Stimulated activated naive CD8-positive, alpha-beta T cell treated with anti-CD3 and anti-CD28 coated beads, Interleukin-15, Interleukin-2, amounts not matched to agents 100 ng/mL and 50 ng/mL, for 24 hours (primary cell): Measurements from ENCODE around the gene NBAS.
"Not testable (repeated sequence)": the region's sequence is repeated elsewhere in the genome, so short reads cannot be mapped to it uniquely, and the experiment has no call there.

Experiments
- H3K27ac Mint-ChIP-seq: one replicate; pipeline ENCODE4 v1.8.0; 2021; ENCODE audit warnings: mild to moderate bottlenecking, mixed read lengths
- H3K27me3 Mint-ChIP-seq: one replicate; pipeline ENCODE4 v1.8.0; 2021; ENCODE audit warnings: mixed read lengths
- H3K36me3 Mint-ChIP-seq: one replicate; pipeline ENCODE4 v1.8.0; 2021; ENCODE audit warnings: low read depth, mixed read lengths
- H3K4me1 Mint-ChIP-seq: one replicate; pipeline ENCODE4 v1.8.0; 2021; ENCODE audit warnings: low read depth, mixed read lengths
- H3K4me3 Mint-ChIP-seq: one replicate; pipeline ENCODE4 v1.8.0; 2021; ENCODE audit warnings: mild to moderate bottlenecking, mixed read lengths
- H3K9me3 Mint-ChIP-seq: one replicate; pipeline ENCODE4 v1.8.0; 2021; ENCODE audit warnings: mixed read lengths

Gene NBAS

DNA sequence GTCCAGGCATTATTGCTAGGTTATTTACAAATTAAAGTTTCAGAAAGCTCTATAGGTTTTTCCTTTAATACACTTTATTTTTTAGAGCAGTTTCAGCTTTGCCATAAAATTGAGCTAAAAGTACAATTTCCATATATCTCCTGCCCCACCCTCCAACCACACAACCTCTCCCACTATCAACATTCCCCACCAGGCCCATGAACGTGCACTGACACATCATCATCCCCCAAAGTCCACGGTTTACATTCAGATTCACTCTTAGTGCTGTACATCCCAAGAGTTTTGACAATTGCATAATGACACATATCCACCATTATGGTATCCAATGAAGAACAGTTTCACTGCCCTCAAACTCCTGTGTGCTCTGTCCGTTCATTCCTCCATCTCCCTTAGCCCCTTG lies 139.4 kb downstream of the NBAS start:
- H3K36me3 Mint-ChIP-seq, result peaks cover 42% of the 10 kb centered on the region

DNA sequence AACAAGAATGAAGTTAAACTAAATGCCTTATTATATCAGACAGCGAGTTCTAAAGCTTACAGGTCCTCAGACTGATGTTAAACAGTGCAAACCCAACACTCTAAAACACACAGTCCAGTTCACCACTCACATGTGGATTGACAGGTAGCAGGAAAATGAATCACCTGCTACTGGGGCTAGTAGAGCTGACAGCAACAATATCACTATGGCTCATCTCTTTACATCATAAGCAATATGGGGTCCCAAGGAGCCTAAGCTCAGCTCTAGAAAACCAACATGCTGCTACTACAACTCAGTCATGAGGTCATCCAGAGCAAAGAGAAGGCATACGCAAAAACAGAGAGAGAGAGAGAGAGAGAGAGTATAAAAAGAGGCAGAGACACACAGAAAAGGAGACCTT lies 145.4 kb downstream of the NBAS start:
- peaks cover 49% of the 10 kb centered on the region for H3K36me3 Mint-ChIP-seq

More for the DNA sequence above, 139.4 kb downstream of the NBAS start:
- Mint-ChIP-seq H3K27me3 (no peaks in the 10 kb centered on the region), H3K4me3 (no peak overlapping the region), H3K4me1 (no peaks in the 10 kb centered on the region), H3K27ac (no peak overlapping the region), H3K9me3 (no peaks in the 10 kb centered on the region)

GRCh38 chr2:15412779-15413178 lies 148.4 kb downstream of the NBAS start:
- Mint-ChIP-seq H3K36me3 (peaks cover 43% of the 10 kb centered on the region), H3K27ac (no peak overlapping the region), H3K9me3 (no peaks in the 10 kb centered on the region), H3K4me1 (no peaks in the 10 kb centered on the region), H3K4me3 (no peak overlapping the region), H3K27me3 (no peaks in the 10 kb centered on the region)

More for the DNA sequence above, 145.4 kb downstream of the NBAS start:
- H3K27me3 Mint-ChIP-seq, result no peaks in the 10 kb centered on the region
- no peak overlapping the region for H3K27ac Mint-ChIP-seq
- H3K9me3 Mint-ChIP-seq, result no peaks in the 10 kb centered on the region
- H3K4me1 Mint-ChIP-seq, result no peaks in the 10 kb centered on the region
- H3K4me3 Mint-ChIP-seq, result no peak overlapping the region

DNA sequence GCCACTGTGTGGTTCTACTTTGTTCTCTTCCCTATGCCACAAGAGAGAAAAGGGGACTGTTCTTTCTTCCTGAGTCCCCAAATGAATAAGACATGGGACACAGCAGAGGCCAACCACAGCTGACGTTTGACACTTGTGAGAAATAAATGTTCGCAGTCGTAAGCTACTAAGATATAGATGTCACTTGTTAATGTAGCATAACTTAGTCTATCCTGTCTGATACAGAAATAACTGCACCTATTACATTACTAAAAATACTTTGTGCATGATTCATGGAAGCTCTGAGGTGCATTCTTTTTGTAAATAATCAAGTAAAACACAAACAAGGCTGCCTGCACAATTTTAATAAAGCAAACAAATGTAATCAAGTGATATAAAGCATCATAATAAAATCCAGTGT lies 148.8 kb downstream of the NBAS start:
- Mint-ChIP-seq H3K4me1 (no peaks in the 10 kb centered on the region), H3K4me3 (no peak overlapping the region), H3K27me3 (no peaks in the 10 kb centered on the region), H3K36me3 (peaks cover 43% of the 10 kb centered on the region), H3K9me3 (no peaks in the 10 kb centered on the region), H3K27ac (no peak overlapping the region)

DNA sequence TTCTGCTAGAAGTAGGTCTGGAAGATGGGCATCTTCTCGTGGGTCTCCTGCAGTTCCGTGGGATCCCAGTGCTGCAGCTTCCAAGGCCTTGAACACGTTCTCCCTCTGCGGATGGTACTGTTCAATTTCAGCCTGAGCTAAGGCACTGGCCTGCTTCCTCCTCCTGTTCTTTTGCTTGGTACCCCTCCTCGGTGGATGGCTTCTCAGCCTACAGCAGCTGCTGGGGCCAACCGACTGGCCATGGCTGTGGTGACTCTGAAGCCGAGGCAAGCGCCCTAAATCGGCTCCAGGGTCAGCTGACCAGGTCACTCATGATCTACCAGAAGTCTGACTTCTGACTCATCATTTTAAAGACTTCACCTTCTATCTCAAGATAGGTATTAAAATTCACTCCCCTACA lies 150.2 kb downstream of the NBAS start:
- Mint-ChIP-seq H3K36me3 (peaks cover 45% of the 10 kb centered on the region), H3K4me3 (no peak overlapping the region), H3K27ac (no peak overlapping the region), H3K4me1 (no peaks in the 10 kb centered on the region), H3K9me3 (no peaks in the 10 kb centered on the region), H3K27me3 (no peaks in the 10 kb centered on the region)

DNA sequence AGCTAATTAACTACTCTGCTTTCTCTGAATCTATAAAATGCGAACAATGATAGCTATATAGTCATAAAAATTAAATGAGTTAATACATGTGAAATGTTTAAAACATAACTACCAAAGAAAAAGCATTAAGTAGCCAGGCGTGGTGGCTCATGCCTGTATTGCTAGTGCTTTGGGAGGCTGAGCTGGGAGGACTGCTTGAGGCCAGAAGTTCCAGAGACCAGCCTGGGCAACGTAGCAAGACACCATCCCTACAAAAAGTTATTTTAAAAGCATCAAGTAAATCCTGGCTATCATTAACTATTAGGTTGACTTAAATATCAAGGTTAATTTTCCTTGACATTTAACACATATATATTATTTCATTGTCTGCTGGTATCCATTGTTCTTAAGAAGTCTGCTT lies 152.4 kb downstream of the NBAS start:
- no peaks in the 10 kb centered on the region for H3K27me3 Mint-ChIP-seq

DNA sequence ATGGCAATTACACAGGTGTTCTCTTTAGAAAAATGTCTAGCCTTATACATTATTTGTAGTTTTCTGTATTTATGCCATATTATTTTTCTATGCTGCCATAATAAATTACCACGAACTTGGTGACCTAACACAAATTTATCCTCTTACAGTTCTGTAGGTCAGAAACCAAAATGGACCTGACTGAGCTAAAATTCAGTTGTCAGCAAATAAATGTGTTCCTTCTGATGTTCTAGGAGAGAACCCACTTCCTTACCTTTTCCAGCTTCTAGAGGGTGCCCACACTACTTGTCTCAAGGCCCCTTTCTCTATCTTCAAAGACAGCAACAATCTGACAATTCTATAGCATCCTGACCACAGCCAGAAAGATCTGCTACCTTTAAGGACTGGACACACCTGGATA lies 153.5 kb downstream of the NBAS start:
- H3K27ac Mint-ChIP-seq, result no peak overlapping the region
- H3K36me3 Mint-ChIP-seq, result peaks cover 39% of the 10 kb centered on the region
- no peak overlapping the region for H3K4me3 Mint-ChIP-seq
- H3K4me1 Mint-ChIP-seq, result no peaks in the 10 kb centered on the region
- H3K27me3 Mint-ChIP-seq, result no peaks in the 10 kb centered on the region
- H3K9me3 Mint-ChIP-seq, result no peaks in the 10 kb centered on the region

More for the DNA sequence above, 152.4 kb downstream of the NBAS start:
- Mint-ChIP-seq H3K9me3 (no peaks in the 10 kb centered on the region), H3K4me3 (no peak overlapping the region), H3K36me3 (peaks cover 50% of the 10 kb centered on the region), H3K27ac (no peak overlapping the region), H3K4me1 (no peaks in the 10 kb centered on the region)

- H3K4me1 Mint-ChIP-seq, H3K9me3 Mint-ChIP-seq, H3K4me3 Mint-ChIP-seq, H3K27me3 Mint-ChIP-seq, H3K27ac Mint-ChIP-seq: not testable (repeated sequence)
- H3K36me3 Mint-ChIP-seq, result peaks cover 37% of the 10 kb centered on the region
Measured at GRCh38 chr2:15404511-15404910, 156.6 kb downstream of the NBAS start.

DNA sequence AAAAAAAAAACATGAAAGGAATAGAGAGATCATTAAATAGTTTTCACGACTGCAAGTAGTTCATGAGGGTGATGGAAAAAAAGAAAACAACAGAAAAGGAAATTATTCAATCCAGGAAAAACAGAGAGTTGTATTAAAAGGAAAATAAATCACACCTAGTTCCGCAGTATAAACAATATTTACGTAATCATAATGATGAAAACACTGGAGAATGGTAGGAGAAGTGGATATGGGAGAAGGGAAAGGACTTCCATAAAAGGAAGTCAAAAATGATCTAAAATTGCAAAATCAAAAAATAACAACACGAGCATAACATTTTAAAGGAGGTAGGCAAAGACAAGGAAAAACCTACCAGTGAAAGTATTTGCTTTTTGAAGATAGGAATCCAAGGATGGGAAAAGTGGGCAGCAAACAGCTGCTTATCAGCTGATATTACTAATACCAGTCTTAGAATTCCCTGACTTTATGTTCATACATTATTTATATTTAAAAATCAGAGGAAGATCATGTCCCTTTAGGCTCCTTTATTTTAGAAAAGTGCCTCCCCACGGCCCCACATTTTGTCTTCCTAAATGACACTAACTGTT lies 160.8 kb downstream of the NBAS start:
- peaks cover 35% of the 10 kb centered on the region for H3K36me3 Mint-ChIP-seq
- H3K27ac Mint-ChIP-seq, result no peak overlapping the region
- no peak overlapping the region for H3K4me3 Mint-ChIP-seq
- H3K27me3 Mint-ChIP-seq, result no peaks in the 10 kb centered on the region
- H3K4me1 Mint-ChIP-seq, result no peaks in the 10 kb centered on the region
- no peaks in the 10 kb centered on the region for H3K9me3 Mint-ChIP-seq

GRCh38 chr2:15399241-15399640 lies 161.9 kb downstream of the NBAS start:
- Mint-ChIP-seq H3K9me3 (no peaks in the 10 kb centered on the region), H3K4me3 (no peak overlapping the region), H3K36me3 (peaks cover 37% of the 10 kb centered on the region), H3K27ac (no peak overlapping the region), H3K4me1 (no peaks in the 10 kb centered on the region), H3K27me3 (no peaks in the 10 kb centered on the region)

GRCh38 chr2:15391751-15392150 lies 169.4 kb downstream of the NBAS start:
- no peak overlapping the region for H3K4me3 Mint-ChIP-seq
- no peak overlapping the region for H3K27ac Mint-ChIP-seq
- H3K9me3 Mint-ChIP-seq, result no peaks in the 10 kb centered on the region
- H3K4me1 Mint-ChIP-seq, result no peaks in the 10 kb centered on the region
- no peaks in the 10 kb centered on the region for H3K27me3 Mint-ChIP-seq
- peaks cover 50% of the 10 kb centered on the region for H3K36me3 Mint-ChIP-seq

DNA sequence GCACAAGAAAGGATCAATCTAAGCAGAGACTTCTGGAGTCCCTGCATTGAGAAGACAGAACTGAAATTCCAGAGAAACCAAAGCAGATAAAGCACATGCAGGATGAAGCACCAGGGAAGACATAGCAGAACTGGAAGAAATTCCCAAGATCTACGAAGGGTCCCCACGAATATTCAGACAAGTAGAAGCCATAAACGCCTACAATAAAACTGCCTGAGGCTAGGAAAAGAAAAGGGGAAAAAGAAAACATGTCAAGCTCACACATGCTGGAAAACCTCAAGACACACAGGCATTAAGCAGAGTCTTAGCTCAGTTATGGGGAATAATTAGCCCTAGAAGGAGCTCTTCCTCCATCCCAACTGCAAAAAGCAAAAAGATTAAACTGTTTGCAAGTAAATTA lies 171.2 kb downstream of the NBAS start:
- Mint-ChIP-seq H3K27me3 (no peaks in the 10 kb centered on the region), H3K36me3 (peaks cover 55% of the 10 kb centered on the region), H3K27ac (no peak overlapping the region), H3K9me3 (no peaks in the 10 kb centered on the region), H3K4me1 (no peaks in the 10 kb centered on the region), H3K4me3 (no peak overlapping the region)

DNA sequence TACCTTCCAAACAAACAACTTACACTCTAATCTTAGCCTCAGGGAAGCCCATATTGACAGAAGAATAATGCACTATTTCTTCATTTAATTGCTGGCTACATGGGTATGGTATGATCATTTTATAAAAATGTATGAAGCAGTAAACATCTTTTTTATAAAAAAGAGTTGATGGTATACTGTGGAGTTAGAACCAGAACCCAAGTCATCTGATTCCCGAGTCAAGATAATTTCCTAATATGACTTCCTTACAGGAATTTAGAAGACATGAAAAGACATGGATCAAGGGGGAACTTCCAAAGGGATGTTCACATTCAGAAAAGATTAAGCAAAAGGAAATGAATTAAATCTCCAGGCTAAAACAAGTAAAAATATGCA lies 171.8 kb downstream of the NBAS start:
- Mint-ChIP-seq H3K36me3 (peaks cover 49% of the 10 kb centered on the region), H3K4me1 (no peaks in the 10 kb centered on the region), H3K9me3 (no peaks in the 10 kb centered on the region), H3K27me3 (no peaks in the 10 kb centered on the region), H3K27ac (no peak overlapping the region), H3K4me3 (no peak overlapping the region)

DNA sequence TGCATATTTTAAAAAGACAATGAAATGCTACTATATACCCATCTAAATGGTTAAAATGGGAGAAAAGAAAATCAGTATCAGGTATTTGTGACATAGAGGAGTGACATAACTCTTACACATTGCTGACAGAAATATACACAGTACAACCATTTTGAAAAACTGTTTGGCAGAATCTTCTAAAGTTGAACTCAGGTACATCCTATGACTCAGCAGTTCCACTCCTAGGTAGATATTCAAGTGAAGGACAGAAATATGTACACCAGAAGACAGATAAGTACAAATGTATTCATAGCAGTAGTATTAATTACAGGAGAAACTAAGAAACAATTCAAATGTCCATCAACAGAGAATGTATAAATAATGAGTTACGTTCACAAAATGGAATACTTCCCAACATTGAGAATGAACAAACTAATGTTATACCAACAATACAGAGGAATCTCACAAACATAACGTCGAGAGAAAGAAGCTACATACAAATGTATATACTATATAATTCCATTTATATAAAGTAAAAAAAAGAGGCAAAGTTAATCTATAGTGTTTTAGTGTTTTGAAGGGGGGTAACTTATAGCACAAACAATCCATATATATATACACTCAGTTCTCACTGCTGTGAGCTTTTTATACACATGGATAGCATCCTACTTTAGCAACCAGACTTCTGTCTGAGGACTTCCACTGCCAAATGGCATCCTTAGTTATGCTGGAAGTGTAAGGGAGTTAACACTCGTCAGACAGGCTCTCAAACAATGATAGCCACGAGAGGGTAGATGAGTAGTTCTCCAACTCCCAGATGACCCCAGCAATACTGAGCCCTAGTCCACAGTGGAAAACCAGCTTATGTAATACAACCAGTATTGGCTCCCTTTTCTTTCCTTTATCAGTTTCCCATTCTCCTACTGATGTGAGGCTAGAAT lies 172.5 kb downstream of the NBAS start:
- no peaks in the 10 kb centered on the region for H3K9me3 Mint-ChIP-seq
- no peaks in the 10 kb centered on the region for H3K4me1 Mint-ChIP-seq
- no peak overlapping the region for H3K27ac Mint-ChIP-seq
- H3K27me3 Mint-ChIP-seq, result no peaks in the 10 kb centered on the region
- peaks cover 45% of the 10 kb centered on the region for H3K36me3 Mint-ChIP-seq
- no peak overlapping the region for H3K4me3 Mint-ChIP-seq

GRCh38 chr2:15385184-15385583 lies 175.9 kb downstream of the NBAS start:
- Mint-ChIP-seq H3K27me3 (no peaks in the 10 kb centered on the region), H3K27ac (no peak overlapping the region), H3K4me3 (no peak overlapping the region), H3K4me1 (no peaks in the 10 kb centered on the region), H3K9me3 (no peaks in the 10 kb centered on the region), H3K36me3 (peaks cover 35% of the 10 kb centered on the region)
